Measurements from ENCODE around the gene FAM120B. TPM values are rescaled to one million over a fixed set of nuclear protein-coding genes. Genes with fewer than 3 reads are reported as not detected.

Gene FAM120B
- total and polyA plus RNA-seq, 2 of the 4 experiments (the other 2 are of a cell fraction): 15.3 to 28.0 TPM

- no peak overlapping the region for H2BK15ac ChIP-seq (ENCODE audit: low read depth, low read length)
- no peak overlapping the region for H3K9ac ChIP-seq (ENCODE audit: low read depth, low read length)
- H2BK20ac ChIP-seq (ENCODE audit: low read depth, low read length): no peak overlapping the region
- no peak for DNase-seq
- no peak overlapping the region for H3K14ac ChIP-seq (replicated peaks; ENCODE audit: low read depth, low read length)
- no peaks in the 10 kb centered on the region for H4K20me1 ChIP-seq (ENCODE audit: insufficient read depth, low read length)
- no peak overlapping the region for H3K23ac ChIP-seq (ENCODE audit: low read depth, low read length)
- no peak overlapping the region for H3K56ac ChIP-seq (ENCODE audit: extremely low read depth, insufficient read depth, low read length)
- no peak overlapping the region for H3K18ac ChIP-seq (ENCODE audit: low read depth, low read length)
- BruUV-seq (replicated peaks): TSS peak; percentile 5
- H3K79me1 ChIP-seq (ENCODE audit: low read depth in 1 of 2, low read length in 2 of 2): peaks cover 6 to 9% of the 10 kb centered on the region in 2 experiments; a peak in 2 of 4 replicates
- peaks cover 8% of the 10 kb centered on the region; the same call in 1 of the 2 replicates for H3K9me1 ChIP-seq (ENCODE audit: insufficient read depth, low read length)
- no peak for ATAC-seq (ENCODE audit: low read depth)
- H2AK5ac ChIP-seq (ENCODE audit: low read depth, low read length): no peak overlapping the region
- H3K9me3 ChIP-seq (ENCODE audit: control insufficient read depth, insufficient read depth, low read length): no peaks in the 10 kb centered on the region
- intact Hi-C loops (cut with micrococcal nuclease): no loop called here
- H2AFZ ChIP-seq (replicated peaks; ENCODE audit: low read length, poor library complexity): no peak overlapping the region
- no peak overlapping the region for H3K4ac ChIP-seq (ENCODE audit: low read depth, low read length)
- ChIA-PET POLR2A (ENCODE audit: unreplicated experiment) (no interaction called here), CTCF (no interaction called here)
- H3K36me3 ChIP-seq (ENCODE audit: control insufficient read depth, insufficient read depth, low read length): peaks cover 5% of the 10 kb centered on the region
- no peak overlapping the region for H2BK5ac ChIP-seq (ENCODE audit: low read depth, low read length, poor library complexity, severe bottlenecking)
- no peak overlapping the region for H4K8ac ChIP-seq (ENCODE audit: low read depth in 2 of 2, low read length in 2 of 2)
- no peak overlapping the region for H4K5ac ChIP-seq (ENCODE audit: low read depth, low read length)
- no peak overlapping the region for H3K27ac ChIP-seq (ENCODE audit: insufficient read depth, low read length)
- peaks cover 2% of the 10 kb centered on the region; the same call in 1 of the 2 replicates for H3K4me1 ChIP-seq (ENCODE audit: control insufficient read depth, insufficient read depth, low read length)
- dilution Hi-C loops (cut with HindIII; ENCODE audit: low sequenced_read_pairs, unreplicated experiment): no loop called here
- no peaks in the 10 kb centered on the region for H3K27me3 ChIP-seq (ENCODE audit: control insufficient read depth, insufficient read depth, low read length)
- no peak overlapping the region for H2BK120ac ChIP-seq (ENCODE audit: low read depth, low read length)
- no peak overlapping the region for H3K4me2 ChIP-seq (ENCODE audit: low read depth, low read length)
- TF ChIP-seq CTCF (conservative IDR thresholded peaks at IDR 0.05; ENCODE audit: low read depth, low read length) (no peak), CEBPB (IDR thresholded peaks at IDR 0.05; ENCODE audit: low read depth, low read length) (no peak), NFE2L2 (IDR thresholded peaks at IDR 0.05; ENCODE audit: low read depth, low read length) (no peak), MXI1 (IDR thresholded peaks at IDR 0.05; ENCODE audit: borderline replicate concordance, low read depth, low read length) (no peak), SMC3 (IDR thresholded peaks at IDR 0.05; ENCODE audit: low read depth, low read length) (no peak), FOS (IDR thresholded peaks at IDR 0.05; ENCODE audit: low read depth, low read length) (no peak), BHLHE40 (IDR thresholded peaks at IDR 0.05; ENCODE audit: low read depth, low read length) (no peak), CHD1 (IDR thresholded peaks at IDR 0.05; ENCODE audit: low read depth, low read length) (no peak), RCOR1 (IDR thresholded peaks at IDR 0.05; ENCODE audit: insufficient replicate concordance, low read length) (no peak), RFX5 (IDR thresholded peaks at IDR 0.05; ENCODE audit: low read depth, low read length) (no peak), MAZ (IDR thresholded peaks at IDR 0.05; ENCODE audit: borderline replicate concordance, low read depth, low read length) (no peak), RAD21 (IDR thresholded peaks at IDR 0.05; ENCODE audit: low read length) (no peak), ELK1 (IDR thresholded peaks at IDR 0.05; ENCODE audit: borderline replicate concordance, low read depth, low read length) (no peak), USF2 (IDR thresholded peaks at IDR 0.05; ENCODE audit: low read depth, low read length) (no peak), MAFK (IDR thresholded peaks at IDR 0.05; ENCODE audit: low read depth, low read length) (no peak)
- in situ Hi-C loops (cut with MboI; ENCODE audit: low sequenced_read_pairs): no loop called here
- H2AK9ac ChIP-seq (replicated peaks; ENCODE audit: low read depth, low read length, poor library complexity): no peak overlapping the region
- no peak overlapping the region for H3K4me3 ChIP-seq (ENCODE audit: insufficient read depth, low read depth, low read length)
- H4K91ac ChIP-seq (ENCODE audit: insufficient read depth, low read depth, low read length): no peak overlapping the region
Measured at GRCh38 chr6:170381562-170381961, 75.0 kb downstream of the FAM120B start.
